Stromal cell of bone marrow (primary cell): Measurements from ENCODE around the gene RBMY1D.
"Not testable (repeated sequence)": the region's sequence is repeated elsewhere in the genome, so short reads cannot be mapped to it uniquely, and the experiment has no call there.

Experiments used
- DNase-seq: peaks from one replicate; pipeline ENCODE4 v3.0.0-alpha.2; 2012; ENCODE audit warnings: low read depth

Gene RBMY1D

DNA sequence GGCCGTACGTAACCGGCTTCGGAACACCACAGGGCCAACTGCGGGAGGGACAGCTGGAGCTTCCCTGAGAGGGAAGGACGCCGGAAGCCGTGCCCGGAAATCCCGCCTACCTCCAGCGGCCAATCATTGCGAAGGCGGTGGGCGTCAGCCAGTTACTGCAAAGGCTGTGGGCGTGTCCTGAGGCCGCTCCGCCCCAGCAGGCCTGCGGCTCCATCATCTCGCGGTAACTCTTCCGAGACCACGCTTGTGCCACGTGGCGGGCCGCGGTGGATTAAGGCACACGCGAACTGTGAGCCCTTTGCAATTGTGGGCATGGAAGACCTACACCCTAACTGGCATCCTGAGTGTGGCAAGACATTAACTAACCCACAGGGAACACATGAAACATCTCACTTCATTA, at the start of gene RBMY1D:
Gene RBMY1D (minus strand): TSS at position 101 of the 400 bp plus-strand sequence. CDS start 2,013 bp downstream, outside the sequence.
- not testable (repeated sequence) for DNase-seq

DNA sequence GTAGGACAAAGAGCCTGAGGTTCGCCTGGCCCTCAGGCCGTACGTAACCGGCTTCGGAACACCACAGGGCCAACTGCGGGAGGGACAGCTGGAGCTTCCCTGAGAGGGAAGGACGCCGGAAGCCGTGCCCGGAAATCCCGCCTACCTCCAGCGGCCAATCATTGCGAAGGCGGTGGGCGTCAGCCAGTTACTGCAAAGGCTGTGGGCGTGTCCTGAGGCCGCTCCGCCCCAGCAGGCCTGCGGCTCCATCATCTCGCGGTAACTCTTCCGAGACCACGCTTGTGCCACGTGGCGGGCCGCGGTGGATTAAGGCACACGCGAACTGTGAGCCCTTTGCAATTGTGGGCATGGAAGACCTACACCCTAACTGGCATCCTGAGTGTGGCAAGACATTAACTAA, 23.6 kb upstream of the RBMY1D start, which contains the start of gene RBMY1E:
Gene RBMY1E (minus strand): TSS at position 101 of the 400 bp plus-strand sequence. CDS start 1,978 bp downstream, outside the sequence.
- DNase-seq, result not testable (repeated sequence)

DNA sequence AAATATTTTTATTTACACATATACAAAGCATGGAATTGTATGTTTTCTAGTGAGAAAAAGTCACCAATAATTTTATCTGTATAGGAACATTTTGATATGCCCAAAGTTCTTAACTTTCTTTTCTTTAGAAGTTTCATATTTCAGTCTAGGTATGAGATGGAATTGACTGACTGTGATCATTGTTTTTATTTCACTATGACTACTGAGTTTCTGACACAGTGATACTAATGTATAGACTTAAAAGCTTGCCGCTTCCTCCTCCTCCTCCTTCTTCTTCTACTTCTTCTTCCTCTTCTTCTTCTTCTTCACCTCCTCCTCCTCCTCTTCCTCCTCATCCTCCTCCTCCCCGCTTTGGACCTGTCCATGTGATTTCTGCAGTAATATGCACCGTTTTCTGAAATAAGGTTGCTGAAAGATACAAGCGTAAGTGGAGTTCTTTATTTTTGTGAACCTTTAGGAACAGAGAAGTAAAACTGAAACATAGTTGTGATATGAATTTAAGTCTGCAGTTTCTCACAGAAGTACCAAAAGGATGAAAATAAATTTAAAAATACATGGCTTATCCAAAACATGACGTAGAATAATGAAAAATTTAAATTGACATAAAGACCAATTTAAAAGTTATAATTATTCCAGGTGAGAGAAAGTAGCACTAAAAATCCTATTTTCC, 24.8 kb downstream of the RBMY1D start:
- DNase-seq, result not testable (repeated sequence)

DNA sequence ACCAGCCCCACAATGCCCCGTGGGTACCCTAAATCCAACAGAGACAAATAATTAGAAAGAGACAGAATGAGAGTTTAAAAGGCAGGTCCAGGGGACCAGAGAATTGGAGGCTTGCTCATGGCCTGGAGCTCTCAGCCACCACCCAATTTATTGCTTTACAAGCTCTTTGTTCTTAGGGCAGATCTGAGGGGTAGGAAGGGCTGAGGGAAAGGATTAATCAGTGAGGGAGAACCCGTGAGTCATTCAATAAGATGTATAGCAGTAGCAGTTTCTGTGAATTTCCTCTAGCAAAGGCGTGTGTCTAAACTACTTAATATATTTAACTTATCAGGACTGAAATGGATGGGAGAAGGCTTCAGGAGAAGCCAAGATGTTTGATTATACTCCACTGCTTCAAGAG, 48.8 kb downstream of the RBMY1D start:
- DNase-seq, result no peak

DNA sequence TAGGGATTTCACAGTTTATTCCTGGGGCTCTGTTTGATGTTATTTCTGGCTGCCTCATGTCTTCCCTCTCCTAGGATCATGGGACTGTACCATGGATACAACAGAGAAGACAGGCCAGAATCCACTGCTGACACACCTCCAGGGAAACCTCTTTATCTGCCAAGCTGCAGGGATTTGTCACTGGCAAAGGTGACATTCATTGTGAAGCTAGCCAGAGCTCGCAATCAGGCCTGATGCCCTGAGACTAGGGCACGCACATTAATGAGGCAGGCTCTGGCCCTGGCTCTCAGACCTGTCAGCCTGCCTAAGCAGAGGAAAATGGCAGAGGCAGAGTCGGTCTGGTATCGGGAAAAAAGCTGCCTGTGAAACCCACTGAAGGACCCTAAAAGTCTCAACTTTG, 52.2 kb downstream of the RBMY1D start:
- no peak for DNase-seq

DNA sequence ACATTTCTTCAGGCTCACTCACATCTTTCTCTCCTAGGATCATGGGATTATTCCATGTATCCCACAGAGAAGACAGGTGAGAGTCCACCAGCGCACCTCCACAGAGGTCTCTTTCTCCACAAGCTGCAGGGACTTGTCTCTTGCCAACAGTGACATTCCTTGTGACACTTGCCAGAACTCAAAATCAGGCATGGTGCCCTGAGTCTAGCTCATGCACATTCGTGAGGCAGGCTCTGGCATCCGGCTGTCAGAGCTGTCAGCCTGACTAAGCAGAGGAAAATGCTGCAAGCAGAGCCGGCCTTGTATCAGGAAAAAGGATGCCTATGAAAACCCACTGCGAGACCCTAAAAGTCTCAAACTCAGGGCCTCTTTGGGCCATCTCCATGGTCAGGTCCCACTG, 54.8 kb downstream of the RBMY1D start:
- no peak for DNase-seq

DNA sequence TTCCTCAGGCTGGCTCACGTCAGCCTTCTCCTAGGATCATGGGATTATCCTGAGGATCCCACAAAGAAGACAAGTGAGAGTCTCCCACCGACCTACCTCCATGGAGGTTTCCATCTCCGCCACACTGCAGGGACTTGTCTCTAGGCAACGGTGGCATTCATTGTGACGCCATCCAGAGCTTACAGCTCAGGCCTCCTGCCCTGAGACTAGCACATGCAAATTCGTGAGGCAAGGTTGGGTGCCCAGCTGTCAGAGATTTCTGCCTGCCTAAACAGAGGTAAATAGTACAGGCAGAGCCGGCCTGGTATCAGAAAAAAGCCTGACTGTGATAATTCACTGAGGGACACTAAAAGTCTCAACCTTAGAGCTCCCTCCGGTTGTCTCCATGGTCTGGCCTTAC, 58.0 kb downstream of the RBMY1D start:
- no peak for DNase-seq

DNA sequence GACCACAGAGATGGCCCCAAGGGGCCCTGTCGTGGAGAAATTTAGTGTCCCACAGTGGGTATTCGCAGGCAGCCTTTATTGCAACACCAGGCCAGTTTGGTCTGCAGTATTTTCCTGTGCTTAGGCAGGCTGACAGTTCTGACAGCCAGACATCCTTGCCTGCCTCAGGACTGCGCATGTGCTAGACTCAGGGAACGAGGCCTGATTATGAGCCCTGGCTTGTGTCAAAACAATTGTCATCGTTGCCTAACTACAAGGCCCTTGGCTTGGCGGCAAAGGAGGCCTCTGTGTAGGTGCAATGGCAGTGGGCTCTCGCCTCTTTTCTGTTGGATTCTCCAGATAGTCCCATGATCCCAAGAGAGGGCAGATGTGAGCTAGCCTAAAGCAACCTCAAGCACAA, 59.3 kb downstream of the RBMY1D start:
- no peak for DNase-seq
